HG03097 (cell line): ENCODE measurements around the gene NPAS2.

Source experiments
- ATAC-seq: cut with Tn5 transposase; IDR thresholded peaks from one replicate; pipeline ENCODE4 v1.9.1; 2021; ENCODE audit not compliant: unreplicated experiment, low FRiP score

Gene NPAS2

DNA sequence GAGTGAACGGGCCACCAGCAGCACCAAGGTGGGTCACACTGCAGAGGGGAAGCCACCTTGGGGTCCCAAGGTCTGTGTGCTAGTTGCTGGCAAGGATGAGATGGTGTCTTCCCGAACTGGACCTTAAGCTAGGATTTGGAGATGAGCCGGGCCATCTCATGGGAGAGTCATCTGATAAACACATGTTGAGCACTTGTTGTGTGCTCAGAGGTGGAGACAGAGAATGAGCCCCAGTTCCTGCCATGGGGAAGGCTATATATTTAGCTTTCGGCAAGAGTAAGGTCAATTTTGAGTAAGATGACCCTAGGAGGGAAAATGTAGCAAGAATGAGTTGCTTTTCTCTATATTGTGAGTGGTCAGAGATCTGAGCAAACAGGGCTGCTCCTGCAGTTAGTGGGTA lies 140.7 kb downstream of the NPAS2 start:
- no peak for ATAC-seq

DNA sequence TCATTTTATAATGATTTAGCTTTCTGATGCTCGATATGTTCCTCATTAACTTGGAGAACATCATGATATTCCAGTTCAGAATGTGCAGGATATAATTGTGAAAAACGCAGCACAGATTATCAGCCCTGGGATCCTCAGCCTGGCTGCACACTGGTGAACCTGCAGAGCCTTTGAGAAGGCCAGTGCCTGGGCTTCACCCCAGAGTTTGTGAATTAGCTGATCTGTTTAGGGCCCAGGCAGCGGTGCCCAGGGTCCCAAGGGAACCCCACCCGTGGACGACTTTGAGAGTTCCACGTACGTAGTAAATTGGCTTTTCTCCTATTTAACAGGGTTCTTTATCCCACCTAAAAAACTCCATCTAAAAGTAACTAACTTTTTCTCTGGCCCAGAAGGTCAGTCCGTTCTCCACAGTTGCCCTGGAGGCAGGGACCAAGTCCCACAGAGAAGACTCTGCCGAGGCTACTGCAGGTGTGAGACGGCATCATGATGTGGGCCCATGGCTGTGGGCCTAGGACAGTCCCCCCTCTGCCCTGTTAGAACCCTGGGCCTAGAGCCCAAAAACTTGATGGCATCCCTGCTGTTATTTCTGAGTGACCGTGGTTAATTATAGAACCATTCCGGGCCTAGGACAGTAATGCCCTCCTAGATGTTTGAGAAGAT lies 142.6 kb downstream of the NPAS2 start:
- no peak for ATAC-seq

DNA sequence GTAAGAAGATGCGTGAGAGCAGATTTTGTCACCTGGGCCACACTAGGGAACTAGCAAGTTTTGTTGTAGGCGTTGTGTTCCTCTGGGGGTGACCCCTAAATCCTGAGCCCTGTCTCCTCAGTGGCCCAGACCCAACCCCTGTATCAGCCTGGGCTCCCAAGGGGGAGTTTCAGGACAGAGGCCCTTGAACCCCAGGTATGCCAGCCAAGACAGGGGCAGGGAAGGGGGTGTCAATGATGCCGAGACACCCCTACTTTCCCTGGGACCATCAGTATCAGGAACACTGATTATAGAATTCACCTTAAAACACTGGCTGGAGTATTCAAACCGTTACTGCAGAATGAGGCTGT lies 143.1 kb downstream of the NPAS2 start:
- ATAC-seq, result no peak

DNA sequence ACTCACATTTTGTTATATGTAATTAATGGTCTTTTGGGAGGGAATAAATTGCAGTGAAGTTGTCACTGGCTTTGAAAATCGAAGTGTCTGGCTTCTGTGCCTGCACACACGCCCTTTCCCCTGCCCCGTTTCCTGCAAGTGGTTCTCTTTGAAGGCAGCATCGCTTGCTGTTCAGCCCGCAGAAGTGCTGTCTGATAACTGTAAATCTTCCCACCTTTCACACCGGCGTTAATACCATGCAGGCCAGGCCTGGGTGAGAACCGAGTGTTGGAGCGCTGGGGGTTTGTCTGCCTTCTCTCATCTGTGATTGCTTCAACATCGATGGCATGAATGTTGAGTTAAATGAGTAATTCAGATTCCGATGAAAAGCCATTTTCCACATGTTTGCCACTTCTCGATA lies 144.3 kb downstream of the NPAS2 start:
- no peak for ATAC-seq

DNA sequence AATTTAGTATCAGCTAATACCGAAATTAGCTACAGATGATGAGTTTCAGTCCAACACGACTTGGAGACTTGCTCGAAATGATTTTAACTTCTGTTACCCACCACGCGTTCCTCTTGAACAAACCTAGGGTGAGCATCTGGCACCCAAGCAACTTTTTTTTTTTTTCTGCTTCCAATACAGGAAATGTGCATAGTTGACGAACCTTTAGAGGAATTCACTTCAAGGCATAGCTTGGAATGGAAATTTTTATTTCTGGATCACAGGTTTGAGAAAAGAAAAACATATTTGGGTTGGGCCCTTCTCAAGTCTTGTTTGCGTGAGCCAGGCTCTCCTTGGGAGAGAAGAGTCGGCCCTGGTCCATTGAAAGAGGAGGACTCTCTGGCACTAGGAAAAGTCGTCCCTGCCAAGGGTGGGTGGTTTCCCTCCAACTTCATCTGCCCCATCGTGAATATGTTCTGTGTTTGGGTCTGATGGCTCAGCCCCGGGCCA lies 144.8 kb downstream of the NPAS2 start:
- ATAC-seq, result no peak

DNA sequence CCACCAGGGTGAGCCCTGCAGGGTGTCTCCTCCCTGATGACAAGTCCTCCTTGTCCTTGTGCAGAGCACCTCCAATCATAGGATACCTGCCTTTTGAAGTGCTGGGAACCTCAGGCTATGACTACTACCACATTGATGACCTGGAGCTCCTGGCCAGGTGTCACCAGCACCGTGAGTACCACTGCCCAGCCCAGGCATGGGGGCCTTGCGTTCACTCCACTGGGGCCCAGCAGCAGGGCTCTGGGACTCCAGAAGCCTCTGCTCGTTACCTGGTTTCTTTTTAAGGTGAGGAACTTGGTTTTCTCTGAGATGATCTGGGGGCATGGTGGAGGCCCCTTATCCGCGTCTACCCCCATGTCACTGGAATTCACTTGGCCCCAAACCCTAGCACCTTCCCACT lies 145.7 kb downstream of the NPAS2 start:
- ATAC-seq, result no peak

DNA sequence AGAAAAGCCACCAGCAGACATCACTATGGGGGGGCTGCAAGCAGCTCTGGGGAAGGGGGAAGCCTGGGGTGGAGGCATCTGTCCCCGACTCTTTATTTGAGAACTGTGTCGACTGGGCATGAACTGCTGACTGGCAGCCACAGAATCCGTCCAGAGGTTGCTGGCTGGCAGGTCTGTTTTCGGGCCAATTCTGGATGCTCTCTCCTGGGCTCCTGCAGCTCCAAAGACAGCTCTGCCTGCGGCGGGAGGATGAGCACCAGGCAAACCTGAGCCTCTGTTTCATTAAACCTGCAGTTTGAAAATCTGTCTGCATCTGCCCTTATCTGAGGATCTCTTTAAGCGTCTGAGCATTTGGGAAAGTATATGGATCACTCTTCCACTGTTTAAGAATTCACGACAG lies 147.8 kb downstream of the NPAS2 start:
- ATAC-seq, result no peak

DNA sequence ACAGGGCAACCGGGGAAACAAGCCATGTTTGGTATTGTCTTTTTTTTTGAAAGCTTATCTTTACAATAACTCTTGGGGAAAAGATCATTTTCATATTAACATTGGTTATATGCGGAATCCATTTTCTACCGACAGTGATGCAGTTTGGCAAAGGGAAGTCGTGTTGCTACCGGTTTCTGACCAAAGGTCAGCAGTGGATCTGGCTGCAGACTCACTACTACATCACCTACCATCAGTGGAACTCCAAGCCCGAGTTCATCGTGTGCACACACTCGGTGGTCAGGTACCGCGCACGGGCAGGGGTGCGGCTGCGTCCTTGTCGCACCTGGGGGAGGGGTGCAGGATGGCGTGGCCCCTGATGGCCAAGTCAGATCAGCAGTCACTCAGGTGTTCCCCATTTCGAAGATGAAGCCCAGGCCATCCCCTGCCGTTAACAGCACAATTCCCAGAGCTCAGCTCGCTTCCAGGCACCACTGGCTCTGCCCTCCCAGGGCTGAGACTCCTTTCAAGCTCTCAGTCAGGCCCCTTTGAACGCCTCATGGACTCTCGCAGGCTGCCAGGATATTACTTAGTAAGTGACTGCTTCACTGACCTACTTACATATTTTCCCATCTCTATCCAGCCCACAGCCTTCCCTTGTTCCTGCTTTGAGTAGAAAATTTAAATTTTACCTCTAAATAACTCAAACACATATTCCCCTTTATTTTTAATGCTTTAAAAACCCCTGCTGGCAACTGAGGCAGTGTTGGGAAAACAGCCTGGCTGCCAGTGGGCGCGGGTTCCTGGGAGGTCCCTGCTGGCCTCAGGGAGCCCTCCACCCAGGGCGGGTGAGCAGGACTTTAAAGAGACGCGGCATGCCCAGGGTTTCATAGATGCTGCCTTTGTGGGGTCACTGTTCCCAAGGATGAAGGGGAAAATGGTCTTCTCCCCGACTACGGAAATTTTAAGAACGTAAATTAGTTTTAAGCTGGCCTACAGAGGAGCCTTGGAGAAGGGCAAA lies 148.5 kb downstream of the NPAS2 start:
- no peak for ATAC-seq

DNA sequence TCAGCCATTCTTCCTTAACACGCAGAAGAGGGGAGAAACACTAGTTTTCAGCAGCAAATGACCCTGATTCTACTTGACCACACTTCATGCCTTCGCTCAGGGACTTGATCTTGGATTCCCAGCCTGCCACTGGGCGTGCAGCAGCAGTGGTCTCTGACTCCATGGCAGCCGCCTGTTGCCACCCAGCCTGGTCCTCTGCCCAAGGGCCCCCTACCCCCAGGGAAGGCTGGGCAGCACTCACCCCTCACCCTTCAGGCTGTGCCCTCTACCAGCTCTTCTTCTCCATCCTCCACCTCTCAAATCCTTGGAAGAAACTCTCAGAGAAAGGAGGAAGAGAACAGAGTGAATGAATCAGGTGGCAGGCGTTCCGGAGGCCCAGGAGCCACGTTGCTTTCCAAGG lies 150.1 kb downstream of the NPAS2 start:
- no peak for ATAC-seq

DNA sequence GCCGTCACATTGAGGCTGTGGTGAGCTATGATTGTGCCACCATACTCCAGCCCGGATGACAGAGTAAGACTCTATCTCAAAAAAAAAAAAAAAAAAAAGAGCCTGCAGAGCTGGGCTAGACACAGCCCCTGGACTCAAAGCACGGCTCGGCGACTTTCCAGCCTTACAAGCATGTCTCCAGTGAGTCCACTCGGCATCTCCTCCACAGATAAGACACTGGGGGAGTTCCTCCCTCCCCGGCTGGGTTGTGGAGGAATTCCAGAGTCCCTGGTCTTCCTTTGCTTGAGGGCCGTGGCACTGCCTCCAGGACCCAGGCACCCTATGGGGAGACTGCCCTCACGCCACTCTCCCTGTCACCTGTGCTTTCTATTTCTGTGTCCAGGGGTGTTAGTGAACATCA lies 151.3 kb downstream of the NPAS2 start:
- ATAC-seq, result no peak

DNA sequence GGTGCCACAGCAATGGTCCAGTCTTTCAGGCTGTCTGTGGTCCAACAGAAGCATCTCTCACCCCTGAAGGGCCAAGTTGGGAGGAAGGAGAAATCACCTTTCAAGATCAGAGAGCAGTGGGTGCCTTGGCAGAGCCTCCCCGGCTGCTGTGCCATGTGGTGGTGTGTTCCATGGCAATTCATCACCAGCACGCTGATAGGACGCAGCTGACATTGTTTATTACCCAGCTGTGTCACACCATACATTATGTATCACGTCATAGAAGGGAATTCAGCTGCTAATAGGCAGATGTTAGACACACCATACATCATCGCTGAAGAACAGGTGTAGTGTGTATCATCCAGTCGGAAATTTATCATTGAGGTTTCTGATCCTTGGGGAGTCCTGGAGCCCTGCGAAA lies 152.5 kb downstream of the NPAS2 start:
- ATAC-seq, result no peak

DNA sequence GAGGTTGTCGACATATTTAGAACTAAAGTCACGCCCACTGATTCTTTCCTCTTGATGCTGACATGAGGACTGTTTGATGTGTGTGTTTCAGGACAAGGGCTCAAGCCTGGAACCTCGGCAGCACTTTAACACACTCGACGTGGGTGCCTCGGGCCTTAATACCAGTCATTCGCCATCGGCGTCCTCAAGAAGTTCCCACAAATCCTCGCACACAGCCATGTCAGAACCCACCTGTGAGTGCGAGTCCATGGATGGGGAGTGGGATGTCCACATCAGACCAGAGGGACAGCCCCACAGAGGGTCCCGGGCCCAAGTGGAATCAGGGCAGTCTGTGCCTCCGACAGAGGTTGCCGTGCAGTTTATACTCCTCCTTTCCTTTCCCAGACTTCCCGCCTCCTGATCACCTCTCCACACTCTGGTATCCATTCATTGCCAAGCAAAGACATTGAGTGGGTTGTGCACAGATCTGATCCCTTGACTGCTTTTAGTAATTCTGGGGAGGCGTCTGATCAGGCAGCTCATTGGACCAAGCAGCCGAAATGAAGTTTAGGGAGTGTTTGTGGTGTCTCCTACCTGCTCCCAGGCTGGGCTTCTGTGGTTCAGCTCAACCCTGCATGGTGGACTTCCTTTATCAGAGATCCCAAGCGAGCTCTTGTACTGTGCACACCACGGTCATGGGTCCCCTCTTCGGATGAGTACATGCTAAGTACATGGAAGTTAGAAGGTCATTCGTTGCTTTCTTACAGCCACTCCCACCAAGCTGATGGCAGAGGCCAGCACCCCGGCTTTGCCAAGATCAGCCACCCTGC lies 155.0 kb downstream of the NPAS2 start:
- ATAC-seq, result no peak

DNA sequence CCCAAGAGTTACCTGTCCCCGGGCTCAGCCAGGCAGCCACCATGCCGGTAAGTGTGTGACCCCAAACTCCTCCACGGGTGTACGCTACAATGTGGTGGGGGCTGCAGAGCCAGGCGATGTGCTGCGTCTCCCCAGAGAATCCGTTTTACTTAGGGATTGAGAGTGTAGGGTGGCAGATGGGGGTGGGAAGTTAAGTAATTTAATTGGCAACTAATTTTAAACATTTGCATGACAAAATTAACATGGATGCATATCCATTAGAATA lies 155.5 kb downstream of the NPAS2 start:
- ATAC-seq, result no peak

DNA sequence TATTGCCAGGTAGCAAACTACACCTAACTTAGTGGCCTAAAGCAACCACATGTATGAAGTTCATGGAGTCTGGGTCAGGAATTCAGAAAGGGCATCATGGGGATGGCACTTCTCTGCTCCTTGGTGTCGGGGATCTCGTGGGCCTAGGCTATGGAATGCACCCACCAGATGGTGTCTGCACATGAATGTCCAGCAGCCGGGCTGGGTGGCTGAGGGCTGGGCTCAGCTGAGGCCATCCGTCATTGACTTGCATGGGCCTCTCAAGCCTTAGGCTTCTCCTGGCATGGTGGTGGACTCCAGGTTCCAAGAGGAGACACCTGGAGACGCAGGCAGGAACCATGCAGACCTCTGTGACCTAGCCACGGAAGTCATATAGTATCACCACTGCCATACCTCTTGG lies 156.1 kb downstream of the NPAS2 start:
- ATAC-seq, result no peak

DNA sequence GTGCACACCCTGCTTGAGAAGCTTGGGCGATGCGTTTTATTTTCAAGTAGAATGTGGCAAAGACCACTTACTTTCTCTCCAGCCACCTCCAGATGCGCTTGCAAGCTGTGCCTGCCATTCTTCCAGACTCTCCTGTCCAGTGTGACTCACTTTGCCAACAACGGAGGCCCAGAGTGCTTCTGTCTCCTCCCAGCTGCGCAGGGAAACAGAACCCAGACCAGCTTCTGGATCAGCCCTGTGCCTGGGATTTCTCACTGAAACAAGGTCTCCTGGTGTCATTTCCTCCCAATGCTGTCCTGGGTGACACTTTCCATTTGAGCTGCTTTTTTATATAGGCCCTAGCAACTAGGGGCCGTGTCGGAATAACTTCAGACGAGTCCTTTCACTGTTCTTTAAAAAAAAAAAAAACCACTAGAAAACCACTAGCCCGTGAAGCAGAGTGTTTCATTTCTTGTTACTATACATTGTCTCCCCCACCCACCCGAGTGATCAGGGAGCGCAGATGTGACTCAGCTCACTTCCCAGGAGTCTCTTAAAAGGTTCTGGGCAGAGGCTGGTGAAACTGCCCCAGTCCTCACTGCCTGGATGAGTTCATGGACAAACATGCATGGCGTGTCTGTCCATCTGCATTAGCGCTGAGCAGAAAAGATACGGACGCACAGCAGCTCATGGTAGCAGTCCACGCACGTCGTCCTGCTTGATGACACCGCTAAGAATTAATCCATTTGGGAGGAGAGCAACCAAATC lies 156.9 kb downstream of the NPAS2 start:
- peak; percentile 85 for ATAC-seq

DNA sequence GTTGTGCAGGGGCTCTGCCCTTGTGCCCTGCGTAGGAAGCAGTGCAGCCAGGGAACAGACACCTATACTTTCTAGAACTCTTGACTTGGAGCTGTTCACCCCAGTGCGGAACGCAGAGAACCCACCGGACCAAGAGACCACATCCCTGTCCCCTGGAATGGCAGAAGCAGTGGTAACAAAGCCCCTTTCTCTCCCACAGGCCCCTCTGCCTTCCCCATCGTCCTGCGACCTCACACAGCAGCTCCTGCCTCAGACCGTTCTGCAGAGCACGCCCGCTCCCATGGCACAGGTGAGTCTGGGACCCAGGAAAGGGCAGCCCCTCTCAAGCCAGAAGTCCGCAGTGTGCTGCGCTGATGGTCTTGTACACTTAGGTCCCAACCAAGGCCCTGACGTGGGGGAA lies 157.6 kb downstream of the NPAS2 start:
- no peak for ATAC-seq

DNA sequence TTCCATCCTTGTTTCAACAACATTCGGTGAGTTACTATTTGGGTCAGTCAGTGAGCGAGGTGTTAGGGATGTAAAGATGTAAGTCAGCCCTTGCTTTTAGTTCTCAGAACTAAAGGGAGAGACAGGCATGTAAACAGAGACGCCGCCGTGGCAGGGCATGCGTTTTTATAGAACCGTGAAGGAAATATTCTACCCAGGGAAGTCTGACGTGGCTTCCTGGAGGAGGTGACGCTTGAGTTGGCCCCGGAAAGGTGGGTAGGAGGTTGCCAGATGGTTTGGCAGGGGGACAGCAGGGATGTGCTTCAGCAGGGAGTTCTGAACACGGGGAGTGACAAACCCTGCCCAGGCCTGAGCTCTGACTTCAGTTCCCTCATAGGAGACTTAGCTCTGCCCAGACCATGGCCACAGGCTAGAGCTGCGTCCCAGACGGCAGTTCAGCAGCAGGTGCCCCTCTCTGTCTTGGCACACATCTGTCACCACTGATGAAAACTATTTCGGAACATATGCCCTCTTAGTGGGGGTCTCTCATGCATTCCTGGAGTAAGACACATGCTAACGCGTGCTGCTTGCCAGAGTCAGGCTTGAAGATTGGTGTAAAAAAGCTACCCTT lies 158.7 kb downstream of the NPAS2 start:
- no peak for ATAC-seq

DNA sequence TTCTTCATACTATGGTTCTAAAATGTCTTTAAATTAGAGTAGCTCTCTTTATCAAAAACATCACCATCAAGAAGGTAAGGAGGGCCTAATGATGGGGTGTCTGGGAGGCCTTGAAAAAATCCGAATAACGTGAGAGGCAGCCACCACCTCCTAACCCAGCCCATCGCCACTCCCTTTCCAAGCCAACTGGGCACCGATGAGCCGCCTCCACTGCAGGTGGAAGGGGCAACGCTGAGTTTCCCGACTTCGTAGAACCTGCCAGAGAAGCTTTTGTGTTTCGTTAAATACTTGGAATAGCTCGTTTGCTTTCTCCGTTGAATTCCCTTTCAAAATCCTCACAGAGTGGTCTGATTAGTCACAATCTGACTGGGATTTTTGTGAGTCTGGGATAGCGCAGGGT lies 160.1 kb downstream of the NPAS2 start:
- no peak for ATAC-seq

DNA sequence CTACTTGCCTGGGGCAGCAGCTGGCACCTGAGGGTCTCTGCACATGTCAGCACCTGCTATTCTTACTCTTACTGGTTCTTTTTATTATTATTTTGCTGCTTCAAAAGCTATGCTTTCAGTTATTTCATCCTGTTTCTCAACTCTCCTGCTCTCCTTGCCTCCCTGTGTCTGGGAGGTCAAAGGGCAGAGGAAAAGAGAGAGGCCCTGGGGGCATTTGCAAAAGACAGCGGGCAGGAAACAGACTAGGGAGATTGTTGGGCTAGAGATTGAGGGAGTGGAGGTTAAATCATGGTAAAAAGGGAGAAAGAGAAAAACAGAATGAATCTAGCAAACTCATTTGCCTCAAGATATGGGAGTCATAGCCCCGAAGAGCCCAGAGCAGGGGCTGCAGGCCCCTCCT lies 161.1 kb downstream of the NPAS2 start:
- no peak for ATAC-seq

DNA sequence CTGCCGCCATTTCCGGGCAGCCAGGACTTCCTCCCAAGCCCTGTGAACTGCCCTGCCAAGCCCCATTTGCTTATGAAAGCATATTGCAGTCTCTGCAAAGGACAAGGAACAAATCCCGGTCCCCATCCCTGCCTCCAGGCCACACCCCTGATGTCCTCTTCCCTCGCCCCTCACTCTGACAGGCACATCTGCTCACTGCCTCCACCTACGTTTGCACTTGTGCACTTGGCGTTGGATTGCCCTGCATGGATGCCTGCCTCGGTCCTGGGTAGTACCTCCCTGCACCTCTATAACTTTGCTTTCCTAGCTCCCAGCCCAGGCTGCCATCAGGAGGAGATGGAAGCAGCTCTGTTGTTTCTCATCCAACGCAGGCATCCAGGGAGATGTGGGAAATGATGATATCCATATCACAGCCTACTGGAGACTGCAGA lies 162.5 kb downstream of the NPAS2 start:
- no peak for ATAC-seq
